Activated CD4-positive, alpha-beta T cell treated with anti-CD3 and anti-CD28 coated beads, Interleukin-2, amount 50 U/mL, for 4 hours (primary cell): ENCODE data around the gene STOML2.

Experiments used
- DNase-seq, 2 experiments: peaks; one replicate each; pipeline ENCODE4 v3.0.0-alpha.2; 2020

Gene STOML2

DNA sequence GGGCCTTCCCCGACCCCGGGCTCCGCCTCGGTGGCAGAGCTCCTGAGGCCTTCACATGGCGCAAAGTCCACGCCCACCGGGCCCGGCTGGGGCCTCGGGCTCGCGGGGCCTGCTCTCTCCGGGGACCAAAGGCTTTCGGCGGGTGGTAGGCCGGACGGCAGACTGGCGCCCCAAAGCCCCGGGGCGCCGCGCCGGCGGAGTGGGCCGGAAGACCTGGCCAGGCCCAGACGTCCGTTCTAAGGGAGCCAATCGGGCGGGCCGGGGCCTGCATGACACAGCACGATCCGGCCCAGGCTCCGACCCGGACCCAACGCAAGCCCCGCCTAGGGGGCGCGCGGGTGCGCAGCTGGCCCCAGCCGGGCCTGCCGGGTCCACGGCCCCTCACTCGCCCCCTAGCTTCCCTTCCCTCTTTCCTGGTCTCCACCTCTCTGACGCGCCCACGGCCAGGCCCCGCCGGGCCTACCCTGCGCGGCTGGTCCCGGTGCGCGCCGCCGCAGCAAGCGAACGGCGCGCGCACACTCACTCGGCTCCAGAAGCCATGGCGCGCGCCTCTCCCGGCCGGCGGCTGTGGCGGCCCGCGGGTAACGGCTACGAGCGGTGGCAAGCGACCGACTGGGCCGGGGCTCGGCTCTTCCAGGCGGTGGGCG lies 31.0 kb downstream of the STOML2 start:
- peak; percentile 51 to 54 for DNase-seq

DNA sequence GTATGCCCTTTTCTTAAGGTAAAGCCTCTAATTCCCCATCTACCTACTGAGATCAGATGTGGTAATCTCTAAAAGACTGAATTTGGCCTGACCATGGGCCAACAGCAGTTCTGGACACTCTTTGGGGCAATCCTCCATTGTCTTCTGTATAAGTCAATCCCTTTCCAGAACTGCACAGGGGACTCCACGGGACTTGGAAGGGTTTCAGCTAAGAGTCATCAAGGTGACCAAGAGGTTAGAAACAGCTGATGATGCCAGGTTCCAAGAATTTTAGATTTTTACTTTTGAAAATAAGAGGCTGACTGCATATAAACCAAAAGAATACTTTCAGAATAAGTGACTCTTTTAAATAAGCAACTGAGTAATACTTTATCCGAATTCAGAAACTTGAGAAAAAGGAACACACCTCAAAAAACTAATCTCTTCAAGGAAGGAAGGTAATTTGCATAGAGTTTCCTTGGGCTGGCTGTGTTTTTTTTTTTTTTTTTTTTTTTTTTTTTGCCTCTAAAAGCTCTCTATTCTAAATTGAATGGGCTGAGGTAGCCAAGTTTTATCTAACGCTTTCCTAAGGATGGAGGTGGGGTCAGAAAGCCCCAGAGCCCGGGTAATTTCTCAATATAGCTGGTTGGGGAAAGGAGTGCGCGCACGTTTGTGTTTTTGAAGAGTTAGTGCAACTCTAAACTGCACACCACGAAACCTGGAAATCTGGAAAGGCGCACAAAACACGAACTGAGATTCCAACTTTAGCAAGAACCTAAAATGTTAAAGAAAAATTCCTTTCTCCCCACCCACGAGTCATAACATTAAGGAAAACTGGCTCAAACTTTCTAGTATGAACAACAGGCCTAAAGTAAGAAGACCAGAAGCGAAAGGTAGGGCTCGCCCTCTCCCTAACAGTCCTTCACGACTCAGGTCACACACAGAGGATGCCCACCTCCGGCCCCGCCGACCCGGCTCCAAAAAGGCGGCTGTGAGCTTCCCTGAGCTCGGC lies 31.8 kb downstream of the STOML2 start:
- DNase-seq = peak in 1 of 2 experiments; percentile 9

- DNase-seq = no peak
Observed at GRCh38 chr9:35069020-35069419, 33.9 kb downstream of the STOML2 start.

GRCh38 chr9:35067056-35067455 lies 35.9 kb downstream of the STOML2 start:
- DNase-seq = no peak

GRCh38 chr9:35060548-35061207 lies 42.3 kb downstream of the STOML2 start:
- DNase-seq = no peak

GRCh38 chr9:35059438-35059837 lies 43.5 kb downstream of the STOML2 start:
- DNase-seq = no peak

GRCh38 chr9:35057271-35057620 lies 45.7 kb downstream of the STOML2 start:
- DNase-seq = no peak

GRCh38 chr9:35056571-35057270 lies 46.2 kb downstream of the STOML2 start:
- DNase-seq = no peak

GRCh38 chr9:35054871-35055644 lies 47.9 kb downstream of the STOML2 start:
- no peak for DNase-seq

GRCh38 chr9:35054185-35054835 lies 48.6 kb downstream of the STOML2 start:
- no peak for DNase-seq

- peak; percentile 47 to 60 for DNase-seq
Observed at GRCh38 chr9:35051069-35051967, 51.6 kb downstream of the STOML2 start.
